Left lung (tissue), 10 donors: ENCODE results near the gene PRPF19. TPM values are rescaled to one million over a fixed set of nuclear protein-coding genes. Genes with fewer than 3 reads are reported as not detected.

Experiments
- ATAC-seq: fragments of 200-7000 bp; cut with Tn5 transposase; one replicate; pipeline ENCODE4 v1.9.1; 2020; ENCODE audit warnings: moderate library complexity
- DNase-seq, 4 donors: peaks; one replicate each; pipeline ENCODE4 v3.0.0-alpha.2; 2013 to 2020
- H3K27ac ChIP-seq, 2 donors: fragments of 200-600 bp; sonication (generic) in 1 of 2; one replicate each; pipeline versions ENCODE4 v1.5.0 to v1.8.0; 2020 to 2021
- H3K27me3 ChIP-seq, 2 donors: fragments of 200-600 bp; sonication (generic) in 1 of 2; one replicate each; pipeline versions ENCODE4 v1.5.0 to v1.8.0; 2020 to 2021
- H3K36me3 ChIP-seq, 2 donors: fragments of 200-600 bp; sonication (generic) in 1 of 2; one replicate each; pipeline versions ENCODE4 v1.5.0 to v1.8.0; 2020 to 2021
- H3K4me1 ChIP-seq, 2 donors: fragments of 200-600 bp; one replicate each; pipeline ENCODE4 v1.8.0; 2021
- H3K4me3 ChIP-seq, 2 donors: fragments of 200-600 bp; sonication (generic) in 1 of 2; one replicate each; pipeline versions ENCODE4 v1.5.0 to v1.8.0; 2020 to 2021; ENCODE audit warnings: mild to moderate bottlenecking in 1 of 2
- H3K9me3 ChIP-seq, 2 donors: fragments of 200-600 bp; sonication (generic) in 1 of 2; one replicate each; pipeline versions ENCODE4 v1.5.0 to v1.8.0; 2020 to 2021
- CTCF ChIP-seq, 2 donors: fragments of 200-600 bp; sonication (generic) in 1 of 2; IDR thresholded peaks; one replicate each; pipeline versions ENCODE4 v1.5.0 to v1.8.0; 2021; ENCODE audit warnings: antibody characterized with exemption in 2 of 2
- intact Hi-C, 2 donors: fragments of 100-400 bp; cut with DNase I; formaldehyde crosslinking; loops; one replicate each; pipeline versions ENCODE4 v1.11.2 to v1.14.2; 2022
- polyA plus RNA-seq, 6 donors: library from polyadenylated mRNA; unstranded; fragments of 120-200 nt; gene quantifications; one replicate each; pipeline ENCODE4 v1.2.1, GENCODE V29; 2013; ENCODE audit not compliant: insufficient read length in 6 of 6
- total RNA-seq, 2 donors: library from RNA; stranded (reverse); fragmentation: NEBNext Ultra II Directional; extraction: Animal tissue kit (Norgen Biotek cat#: 25700); gene quantifications; one replicate each; pipeline ENCODE4 v1.2.1, GENCODE V29; 2021
- donor health status: DM: no; HTN: yes; CAD: no.
- donor health status: DM: no; HTN: no; CAD: no.

Gene PRPF19
- total and polyA plus RNA-seq, 8 donors, result 49.1 to 144 (median 117) TPM

DNA sequence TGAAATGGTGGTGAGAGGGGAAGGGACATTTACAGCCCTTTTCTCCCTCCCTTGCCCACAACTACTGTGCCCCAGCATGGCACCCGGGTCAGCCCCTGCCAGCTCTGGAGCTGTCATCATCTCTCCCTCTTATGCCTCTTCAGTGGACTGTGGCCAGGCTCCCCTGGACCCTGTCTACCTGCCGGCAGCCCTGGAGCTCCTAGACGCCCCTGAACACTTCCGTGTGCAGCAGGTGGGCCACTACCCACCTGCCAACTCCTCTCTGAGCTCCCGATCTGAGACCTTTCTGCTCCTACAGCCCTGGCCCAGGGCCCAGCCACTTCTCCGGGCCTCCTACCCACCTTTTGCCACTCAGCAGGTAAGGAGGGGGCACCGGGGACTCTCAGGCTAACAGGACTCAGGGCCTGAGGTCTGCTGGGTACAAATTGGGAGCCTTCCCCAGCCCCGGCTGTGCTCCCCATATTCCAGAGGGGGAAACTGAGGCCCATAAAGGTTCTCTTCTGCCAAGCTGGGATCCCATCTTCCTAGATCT is 20.7 kb upstream of the PRPF19 start:
- H3K4me1 ChIP-seq, result peaks cover 9 to 26% of the 10 kb centered on the region in 2 donors
- no peak overlapping the region for H3K4me3 ChIP-seq
- TF ChIP-seq CTCF (IDR thresholded peaks at IDR 0.05), result no peak
- H3K36me3 ChIP-seq, result peaks cover 0 to 14% of the 10 kb centered on the region in 2 donors
- ATAC-seq (no peak), DNase-seq (peak in 1 of 4 donors; percentile 31)
- intact Hi-C loops, result no loop called here
- peaks cover 9 to 59% of the 10 kb centered on the region in 2 donors for H3K27me3 ChIP-seq
- H3K27ac ChIP-seq, result no peak overlapping the region
- no peaks in the 10 kb centered on the region for H3K9me3 ChIP-seq

GRCh38 chr11:60926500-60926899 is 20.1 kb upstream of the PRPF19 start:
- H3K4me1 ChIP-seq, result peaks cover 9 to 26% of the 10 kb centered on the region in 2 donors
- no peak for ATAC-seq
- peak in 1 of 4 donors; percentile 30 for DNase-seq
- peaks cover 9 to 59% of the 10 kb centered on the region in 2 donors for H3K27me3 ChIP-seq
- no peak for TF ChIP-seq CTCF (IDR thresholded peaks at IDR 0.05)
- H3K36me3 ChIP-seq, result peaks cover 0 to 20% of the 10 kb centered on the region in 2 donors
- no peak overlapping the region for H3K27ac ChIP-seq
- no peaks in the 10 kb centered on the region for H3K9me3 ChIP-seq
- intact Hi-C loops, result no loop called here
- H3K4me3 ChIP-seq, result no peak overlapping the region

GRCh38 chr11:60925868-60926267 is 19.5 kb upstream of the PRPF19 start:
- ATAC-seq (peak; percentile 7), DNase-seq (peak in 1 of 4 donors; percentile 27)
- Histone ChIP-seq H3K27ac (no peak overlapping the region), H3K4me1 (peaks cover 9 to 26% of the 10 kb centered on the region in 2 donors), H3K27me3 (peaks cover 9 to 59% of the 10 kb centered on the region in 2 donors), H3K4me3 (no peak overlapping the region), H3K9me3 (no peaks in the 10 kb centered on the region), H3K36me3 (peaks cover 0 to 26% of the 10 kb centered on the region in 2 donors)
- intact Hi-C loops, result no loop called here
- no peak for TF ChIP-seq CTCF (IDR thresholded peaks at IDR 0.05)

GRCh38 chr11:60924906-60925853 is 18.8 kb upstream of the PRPF19 start:
- no peak for TF ChIP-seq CTCF (IDR thresholded peaks at IDR 0.05)
- intact Hi-C loops, result no loop called here

More at GRCh38 chr11:60924906-60925853, 18.8 kb upstream of the PRPF19 start:
- Histone ChIP-seq H3K4me3 (peak overlapping the region; percentile 56 to 69), H3K27ac (no peak overlapping the region), H3K36me3 (peaks cover 0 to 33% of the 10 kb centered on the region in 2 donors), H3K4me1 (peaks cover 9 to 28% of the 10 kb centered on the region in 2 donors), H3K9me3 (no peaks in the 10 kb centered on the region), H3K27me3 (peaks cover 9 to 54% of the 10 kb centered on the region in 2 donors)
- peak in 1 of 4 donors; percentile 34 for DNase-seq
- ATAC-seq, result no peak
